H1 (cell line): Measurements from ENCODE around the gene TTC32.

Experiments used
- EZH2 ChIP-seq: fragments of 200-600 bp; sonication (generic); IDR thresholded peaks from 2 replicates; pipeline ENCODE4 v1.7.1; 2012; ENCODE audit warnings: low read depth, mild to moderate bottlenecking, moderate library complexity, low read length, inconsistent platforms; ENCODE audit not compliant: severe bottlenecking
- POLR2A ChIP-seq, 2 experiments: IDR thresholded peaks; 1 replicate in 1 of 2; 2 replicates in 1 of 2; pipeline ENCODE4 v1.6.1; 2011; ENCODE audit warnings: low read depth in 2 of 2, low read length in 2 of 2, mild to moderate bottlenecking in 2 of 2; ENCODE audit errors: control extremely low read depth in 1 of 2
- TF ChIP-seq, protein P1 (sequence below), 3 experiments: IDR thresholded peaks; 1 replicate in 2 of 3; 2 replicates in 1 of 3; pipeline versions ENCODE4 v1.5.1 to v1.6.1; 2011; ENCODE audit warnings: low read length in 3 of 3, mild to moderate bottlenecking in 3 of 3, inconsistent platforms in 2 of 3, low read depth in 1 of 3, moderate library complexity in 1 of 3; ENCODE audit not compliant: insufficient read depth in 1 of 3; ENCODE audit errors: control extremely low read depth in 1 of 3

DNA sequence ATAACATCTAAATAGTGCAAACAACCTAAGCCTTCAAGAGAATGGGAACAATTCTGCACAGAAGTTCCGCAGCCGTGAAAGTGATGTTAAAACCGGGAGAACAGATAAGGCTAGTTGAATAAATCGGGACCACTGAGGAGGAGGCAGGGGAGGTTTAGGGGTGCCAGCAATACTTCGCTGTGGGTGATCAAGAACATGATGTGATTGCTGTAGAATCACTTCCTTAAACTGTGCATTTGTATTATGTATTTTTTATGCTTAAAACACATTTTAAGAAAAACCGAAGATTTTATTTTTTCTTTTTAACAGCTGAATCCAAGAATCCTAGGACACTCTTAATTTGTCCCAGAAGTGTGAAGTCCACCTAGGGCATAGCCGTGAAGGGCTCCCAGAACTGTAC lies 33.6 kb downstream of the TTC32 start:
- TF ChIP-seq POLR2A (IDR thresholded peaks at IDR 0.05; ENCODE audit: control extremely low read depth in 1 of 2, low read depth in 2 of 2, low read length in 2 of 2) (no peak), EZH2 (no peak)
- TF ChIP-seq, protein P1, sequence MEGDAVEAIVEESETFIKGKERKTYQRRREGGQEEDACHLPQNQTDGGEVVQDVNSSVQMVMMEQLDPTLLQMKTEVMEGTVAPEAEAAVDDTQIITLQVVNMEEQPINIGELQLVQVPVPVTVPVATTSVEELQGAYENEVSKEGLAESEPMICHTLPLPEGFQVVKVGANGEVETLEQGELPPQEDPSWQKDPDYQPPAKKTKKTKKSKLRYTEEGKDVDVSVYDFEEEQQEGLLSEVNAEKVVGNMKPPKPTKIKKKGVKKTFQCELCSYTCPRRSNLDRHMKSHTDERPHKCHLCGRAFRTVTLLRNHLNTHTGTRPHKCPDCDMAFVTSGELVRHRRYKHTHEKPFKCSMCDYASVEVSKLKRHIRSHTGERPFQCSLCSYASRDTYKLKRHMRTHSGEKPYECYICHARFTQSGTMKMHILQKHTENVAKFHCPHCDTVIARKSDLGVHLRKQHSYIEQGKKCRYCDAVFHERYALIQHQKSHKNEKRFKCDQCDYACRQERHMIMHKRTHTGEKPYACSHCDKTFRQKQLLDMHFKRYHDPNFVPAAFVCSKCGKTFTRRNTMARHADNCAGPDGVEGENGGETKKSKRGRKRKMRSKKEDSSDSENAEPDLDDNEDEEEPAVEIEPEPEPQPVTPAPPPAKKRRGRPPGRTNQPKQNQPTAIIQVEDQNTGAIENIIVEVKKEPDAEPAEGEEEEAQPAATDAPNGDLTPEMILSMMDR (IDR thresholded peaks at IDR 0.05; ENCODE audit: control extremely low read depth in 1 of 3, insufficient read depth in 1 of 3, low read depth in 1 of 3, low read length in 3 of 3), result no peak
